ENCODE measurements around the gene VAT1L.

VAT1L gene

DNA sequence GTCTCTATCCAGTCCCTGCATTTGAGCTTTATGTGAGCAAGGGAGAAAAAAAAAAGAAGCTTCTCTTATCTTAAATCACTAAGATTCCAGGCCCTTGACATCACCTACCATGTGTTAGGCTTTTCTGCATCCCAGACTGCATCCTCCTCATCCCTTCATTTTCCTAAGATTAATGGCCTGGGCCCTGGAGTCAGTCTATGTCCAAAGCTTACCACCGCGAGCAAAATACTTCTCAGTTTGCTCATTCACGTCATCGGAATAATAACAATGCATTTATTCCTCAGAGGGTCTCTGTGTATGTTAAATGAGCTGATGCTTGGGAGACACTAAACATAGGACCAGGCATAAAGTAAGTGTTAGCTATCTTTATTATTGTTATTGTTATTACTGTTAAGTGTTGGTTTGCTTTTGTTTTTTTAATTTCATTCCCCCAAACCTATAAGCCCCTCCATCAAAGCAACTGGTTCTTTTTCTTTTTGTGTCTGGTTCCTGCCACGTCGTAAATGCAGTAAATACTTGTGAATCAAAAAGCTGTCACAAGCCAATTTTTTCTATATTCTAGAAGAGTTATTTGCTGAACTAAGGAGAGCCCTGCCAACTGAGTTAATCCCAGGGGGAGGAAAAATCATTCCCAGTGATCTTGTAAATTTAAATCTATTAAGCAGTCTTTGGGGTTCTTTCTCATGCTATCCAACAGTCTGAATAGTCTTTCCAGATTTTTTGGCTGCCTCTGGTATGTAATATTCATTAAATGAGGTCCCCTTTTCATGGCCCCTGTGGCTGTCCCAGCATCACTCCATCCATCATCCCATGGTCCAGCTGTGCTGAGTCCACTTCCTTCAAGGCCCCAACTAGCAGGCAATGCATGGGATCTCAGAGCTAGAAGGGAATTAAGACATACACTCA, 46.5 kb downstream of the VAT1L start:
- DNase-seq = no peak

DNA sequence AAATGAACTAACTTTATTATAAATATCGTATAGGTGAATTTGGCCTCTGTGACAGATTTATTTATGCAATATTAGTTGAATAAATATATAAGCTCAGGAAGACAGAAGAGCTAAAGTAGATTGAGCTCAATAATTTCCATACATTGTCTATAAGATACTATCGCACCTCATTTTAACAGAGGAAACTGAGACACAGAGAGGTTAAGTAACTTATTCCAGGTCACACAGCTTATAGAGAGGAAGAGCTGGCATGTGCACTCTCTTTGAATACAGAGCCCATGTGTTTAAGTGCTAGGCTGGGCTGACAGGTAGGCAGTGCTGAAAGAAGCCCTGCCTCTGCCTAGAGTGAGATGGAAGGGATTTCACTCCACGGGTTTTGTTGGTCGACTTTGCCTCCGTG, 48.4 kb downstream of the VAT1L start:
- no peak for DNase-seq

- DNase-seq = no peak
Observed at GRCh38 chr16:77838597-77839255, 50.4 kb downstream of the VAT1L start.

DNA sequence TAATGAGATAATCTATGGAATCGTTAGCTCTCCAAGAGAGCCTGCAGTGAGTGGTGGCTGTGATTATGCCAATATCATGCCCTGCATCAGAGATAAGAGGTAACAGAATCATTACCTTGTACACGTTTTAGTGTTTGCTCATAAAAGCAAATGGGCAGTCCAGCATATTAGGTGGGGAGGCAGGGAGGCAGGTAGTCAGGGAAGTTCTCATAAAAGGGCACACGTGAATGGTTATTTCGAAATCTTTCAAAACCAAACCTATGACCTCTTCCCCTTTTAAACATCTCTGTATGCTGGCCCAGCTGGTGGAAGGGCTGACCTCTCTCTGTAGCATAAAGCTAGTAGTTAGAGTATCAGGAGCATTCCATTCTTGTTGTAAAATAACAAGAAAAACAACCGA, 51.7 kb downstream of the VAT1L start:
- DNase-seq = no peak

DNA sequence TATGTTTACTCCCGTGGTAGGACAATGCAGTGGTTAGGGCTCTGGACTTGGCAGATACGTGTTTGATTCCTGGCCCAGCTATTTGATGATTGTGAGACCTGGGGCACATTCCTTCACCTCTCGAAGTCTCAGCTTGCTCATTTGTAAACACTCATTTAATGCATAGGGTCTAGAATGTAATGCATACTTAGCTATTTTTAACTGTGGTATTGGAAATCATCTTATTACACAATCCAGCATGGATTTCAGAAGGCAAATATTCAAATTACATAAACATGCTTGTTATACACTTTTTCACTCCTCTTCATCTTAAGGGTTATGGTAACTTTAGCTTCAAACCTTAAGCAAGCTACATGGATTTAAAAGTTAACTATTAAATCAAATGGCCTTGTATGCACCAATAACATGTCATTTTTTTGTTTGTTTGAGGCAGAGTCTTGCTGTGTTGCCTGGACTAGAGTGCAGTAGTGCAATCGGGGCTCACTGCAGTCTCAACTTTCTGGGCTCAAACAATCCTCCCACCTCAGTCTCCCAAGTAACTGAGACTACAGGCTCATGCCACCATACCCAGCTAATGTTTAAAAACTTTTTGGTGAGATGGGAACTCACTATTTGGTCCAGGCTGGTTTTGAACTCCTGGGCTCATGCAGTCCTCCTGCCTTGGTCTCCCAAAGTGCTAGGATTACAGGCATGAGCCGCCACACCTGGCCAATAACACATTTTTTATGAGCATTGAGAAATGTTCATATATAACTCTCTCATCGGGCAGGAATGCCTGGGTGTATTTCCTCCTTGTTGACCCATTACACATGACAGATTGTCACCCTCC, 52.5 kb downstream of the VAT1L start:
- DNase-seq = no peak

DNA sequence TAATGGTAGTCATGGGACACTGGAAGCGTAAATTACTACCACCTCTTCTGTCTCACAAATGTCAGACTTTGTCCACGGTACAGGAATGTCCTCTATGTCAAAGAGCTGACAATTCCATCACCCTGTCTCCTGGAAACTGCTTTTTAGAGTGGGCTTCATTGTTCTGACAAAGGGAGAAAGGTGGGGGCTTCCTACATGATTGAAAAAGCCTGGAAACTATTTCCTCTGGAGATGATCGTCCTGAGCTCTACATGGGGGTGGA, 53.1 kb downstream of the VAT1L start:
- DNase-seq = no peak

DNA sequence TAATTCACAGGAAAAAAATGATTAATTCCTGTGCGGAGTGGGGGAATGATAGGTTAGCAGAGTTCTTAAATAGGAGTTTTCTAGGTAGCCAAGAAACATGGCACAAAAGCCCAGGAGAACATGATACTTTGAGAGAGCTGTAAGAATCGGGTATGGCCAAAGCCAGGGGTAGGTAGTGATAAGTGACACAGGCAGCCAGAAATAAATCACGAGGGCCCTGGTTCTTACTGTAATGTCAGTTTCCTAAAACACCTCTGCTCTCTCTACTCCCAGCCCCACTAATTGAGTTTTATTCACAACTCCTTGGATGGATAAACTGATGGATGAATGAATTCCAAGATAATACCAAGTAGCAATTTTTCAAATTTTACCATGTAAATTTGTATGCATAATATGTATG, 54.1 kb downstream of the VAT1L start:
- no peak for DNase-seq

- no peak for DNase-seq
Observed at GRCh38 chr16:77843405-77843804, 55.0 kb downstream of the VAT1L start.

- DNase-seq = no peak
Observed at GRCh38 chr16:77844801-77845200, 56.4 kb downstream of the VAT1L start.

DNA sequence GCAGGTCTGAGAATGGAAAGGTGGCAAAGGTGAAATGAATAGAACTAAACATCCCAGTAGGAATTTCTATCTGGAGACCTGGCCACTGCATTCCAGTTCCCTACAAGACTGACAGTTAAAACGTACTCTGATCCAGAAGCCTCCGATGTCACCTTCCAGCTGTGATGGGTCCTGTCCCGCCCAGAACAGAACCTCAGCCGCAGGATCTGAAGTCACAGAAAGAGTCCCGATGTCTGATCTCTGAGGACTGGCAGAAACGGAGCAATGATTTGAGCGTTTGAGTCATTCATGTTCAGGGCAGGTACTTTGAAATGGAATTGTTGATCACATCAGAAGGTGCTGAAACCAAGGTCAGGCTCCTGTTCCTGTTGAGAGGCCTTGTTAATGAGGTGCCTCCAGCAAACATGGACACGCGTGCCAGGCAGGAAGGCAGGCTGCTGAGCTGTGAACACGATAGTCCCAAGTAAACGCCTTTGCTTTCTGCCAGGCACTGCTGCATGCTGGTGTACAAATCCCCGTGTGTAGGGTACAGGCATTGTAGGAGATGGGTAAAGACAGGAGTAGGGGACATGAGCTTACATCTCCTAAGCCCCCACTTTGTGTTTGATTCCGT, 61.4 kb downstream of the VAT1L start:
- no peak for DNase-seq

DNA sequence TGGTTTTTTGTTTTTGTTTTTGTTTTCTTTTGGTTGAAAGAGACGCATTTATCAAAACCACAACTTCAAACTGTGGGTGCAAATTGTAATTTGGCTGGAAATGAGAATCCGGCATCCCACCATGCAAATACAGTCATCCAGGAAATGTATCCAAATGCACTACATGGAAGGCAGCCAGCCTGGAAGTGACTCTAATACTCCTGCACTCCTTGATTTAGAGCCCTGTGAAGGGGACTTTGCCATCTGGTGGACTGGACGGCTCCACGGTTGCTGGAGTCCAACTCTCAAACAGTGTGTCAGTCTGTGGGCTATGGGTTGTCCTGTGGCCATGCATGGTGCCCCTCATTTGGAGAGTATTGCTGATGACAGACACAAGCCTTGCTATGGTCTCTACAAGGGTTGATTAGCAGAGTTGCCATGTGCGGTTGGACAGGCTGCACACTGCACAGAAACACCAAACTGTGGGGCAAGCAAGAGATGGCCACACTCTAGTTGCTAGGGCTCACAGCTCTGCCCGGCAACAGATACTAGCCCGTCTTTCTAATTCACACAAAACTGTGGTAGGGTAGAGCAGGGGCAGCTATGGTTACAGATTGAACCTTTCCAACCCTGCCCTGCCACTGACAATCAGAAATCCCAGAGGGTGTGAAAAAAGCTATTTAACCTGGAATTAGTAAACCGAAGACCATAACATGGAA, 62.4 kb downstream of the VAT1L start:
- DNase-seq = no peak

- no peak for DNase-seq
Observed at GRCh38 chr16:77853161-77853560, 64.8 kb downstream of the VAT1L start.

GRCh38 chr16:77856438-77857160, 68.2 kb downstream of the VAT1L start:
- no peak for DNase-seq

GRCh38 chr16:77858060-77858459, 69.7 kb downstream of the VAT1L start:
- no peak for DNase-seq

DNA sequence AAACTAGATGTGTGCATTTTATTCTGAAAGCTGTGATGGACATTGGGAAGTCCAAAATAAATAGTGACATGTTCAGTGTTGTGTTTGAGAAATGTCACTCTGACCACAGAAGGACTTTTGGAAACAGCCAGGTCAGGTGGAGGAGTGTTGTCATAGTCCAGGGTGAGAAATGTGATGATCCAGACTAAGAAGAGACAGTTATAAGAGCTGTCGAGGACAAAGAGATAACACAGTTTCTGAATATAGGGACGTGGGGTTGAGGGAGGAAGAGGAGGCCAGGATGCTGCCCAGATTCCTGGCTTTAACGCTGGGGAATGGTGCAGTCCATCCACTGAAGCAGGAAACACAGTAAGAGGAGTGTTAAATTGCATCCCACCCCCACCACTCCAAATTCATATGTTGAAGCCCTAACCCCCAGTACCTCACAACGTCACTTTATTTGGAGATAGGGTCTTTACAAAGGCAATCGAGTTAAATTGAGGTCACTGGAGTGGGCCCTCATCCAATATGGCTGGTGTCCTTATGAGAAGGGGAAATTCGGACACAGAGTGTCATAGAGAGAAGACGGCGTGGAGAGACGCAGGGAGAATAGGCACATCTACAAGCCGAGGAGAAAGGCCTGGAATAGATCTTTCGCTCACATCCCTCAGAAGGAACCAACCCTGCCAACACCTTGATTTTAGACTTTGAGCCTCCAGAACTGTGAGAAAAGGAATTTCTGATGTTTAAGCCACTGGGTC, 71.3 kb downstream of the VAT1L start:
- DNase-seq = no peak

DNA sequence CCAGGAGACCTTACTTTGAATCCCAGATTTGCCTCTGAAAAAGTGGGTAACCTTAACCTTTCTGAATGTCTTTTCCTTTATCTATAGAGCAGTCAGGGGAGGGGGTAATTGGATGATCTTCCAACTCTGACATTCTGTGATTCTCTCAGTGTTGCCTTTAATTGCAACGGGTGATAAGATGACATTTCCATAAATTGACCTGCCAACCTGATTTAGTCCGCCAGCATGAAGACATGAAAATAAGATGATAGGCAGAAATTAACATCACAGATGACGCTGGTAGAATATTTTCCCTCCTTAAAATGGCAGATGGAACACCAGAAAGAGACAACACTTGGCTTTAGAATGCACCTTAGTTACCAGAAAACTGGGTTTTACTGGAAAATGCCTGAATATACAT, 72.6 kb downstream of the VAT1L start:
- DNase-seq = no peak

- no peak for DNase-seq
Observed at GRCh38 chr16:77863250-77863649, 74.9 kb downstream of the VAT1L start.

DNA sequence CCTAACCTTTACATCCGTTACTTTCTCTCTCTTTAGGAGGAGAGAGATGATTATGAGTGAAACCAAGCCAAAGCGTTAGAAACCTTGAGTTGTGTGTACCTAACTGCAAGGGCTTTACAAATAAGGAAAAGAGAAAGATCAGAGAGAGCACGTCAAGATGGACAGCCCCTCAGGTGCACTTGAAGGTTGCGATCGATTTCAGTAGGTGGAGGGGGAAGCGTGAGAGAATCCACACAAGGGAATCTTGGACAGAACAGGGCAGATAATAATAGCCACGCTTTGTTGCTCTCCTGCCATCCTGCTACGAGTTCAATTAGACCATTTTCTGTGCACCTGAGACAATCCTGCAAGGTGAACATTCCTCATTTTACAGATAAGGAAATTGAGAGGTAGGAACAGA, 78.4 kb downstream of the VAT1L start:
- DNase-seq = no peak

DNA sequence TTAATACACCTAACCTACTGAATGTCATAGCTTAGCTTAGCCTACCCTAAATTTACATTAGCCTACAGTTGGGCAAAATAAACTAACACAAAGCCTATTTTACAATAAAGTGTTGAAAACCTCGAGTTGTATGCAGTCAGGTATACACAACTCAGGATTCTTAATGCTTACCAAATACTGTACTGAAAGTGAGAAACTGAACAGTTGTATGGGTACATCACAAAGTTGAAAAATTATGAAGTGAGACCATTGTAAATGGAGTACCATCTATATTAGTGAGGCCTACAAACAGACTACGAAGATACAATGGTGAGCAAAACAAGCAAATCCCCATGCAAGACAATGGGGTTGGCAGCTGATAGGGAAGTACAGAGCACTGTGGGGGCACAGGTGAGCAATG, 79.7 kb downstream of the VAT1L start:
- DNase-seq = no peak

GRCh38 chr16:77868478-77868877, 80.1 kb downstream of the VAT1L start:
- no peak for DNase-seq
